SH-SY5Y (cell line): ENCODE results near the gene HEMK1.

Experiments
- GATA2 ChIP-seq: IDR thresholded peaks from 2 replicates; pipeline ENCODE4 v1.6.1; 2011; ENCODE audit warnings: mild to moderate bottlenecking, low read depth, low read length
- GATA3 ChIP-seq: IDR thresholded peaks from 2 replicates; pipeline ENCODE4 v1.6.1; 2011; ENCODE audit warnings: low read depth, mild to moderate bottlenecking, low read length, moderate library complexity

DNA sequence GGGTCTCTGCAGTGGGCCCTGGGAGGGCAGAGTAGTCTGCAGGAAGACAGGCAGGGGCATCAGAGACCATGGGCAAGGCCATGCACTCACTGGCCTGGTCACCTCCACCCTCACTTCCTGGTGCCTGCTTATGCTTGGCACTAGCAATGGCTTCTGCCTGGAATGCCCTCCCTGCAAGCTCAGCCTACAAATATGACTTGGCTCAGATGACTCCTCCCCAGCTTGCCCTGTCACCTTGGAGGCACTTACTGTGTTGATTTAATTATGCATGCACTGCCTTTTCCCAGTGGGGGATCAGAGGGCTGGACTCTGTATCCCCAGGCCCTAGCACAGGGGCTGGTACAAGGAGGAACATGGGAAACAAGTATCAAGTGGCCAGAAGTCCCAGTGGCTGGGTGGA is 9.6 kb upstream of the HEMK1 start:
- TF ChIP-seq GATA3, result no peak
- TF ChIP-seq GATA2, result no peak
